ENCODE measurements around the gene TMEM125.

TMEM125 gene

GRCh38 chr1:43293896-43294760 lies 24.3 kb downstream of the TMEM125 start:
- peak; percentile 75 for DNase-seq (ENCODE audit: low read depth)

- DNase-seq (ENCODE audit: low read depth), result no peak
Measured at GRCh38 chr1:43294761-43295160, 25.0 kb downstream of the TMEM125 start.

GRCh38 chr1:43296207-43296606 lies 26.4 kb downstream of the TMEM125 start:
- peak; percentile 52 for DNase-seq (ENCODE audit: low read depth)

GRCh38 chr1:43298055-43298454 lies 28.3 kb downstream of the TMEM125 start:
- DNase-seq (ENCODE audit: low read depth), result no peak

GRCh38 chr1:43299101-43299500 lies 29.3 kb downstream of the TMEM125 start:
- DNase-seq (ENCODE audit: low read depth), result no peak

GRCh38 chr1:43300378-43301094 lies 30.8 kb downstream of the TMEM125 start, which contains the start of gene TIE1:
Gene TIE1 (plus strand): TSS chr1:43300982. CDS start chr1:43301072, 90 bp downstream.
- DNase-seq (ENCODE audit: low read depth), result no peak

GRCh38 chr1:43302201-43302600 lies 32.4 kb downstream of the TMEM125 start:
- no peak for DNase-seq (ENCODE audit: low read depth)

GRCh38 chr1:43302721-43303470 lies 33.1 kb downstream of the TMEM125 start:
- no peak for DNase-seq (ENCODE audit: low read depth)

GRCh38 chr1:43303471-43304313 lies 33.9 kb downstream of the TMEM125 start:
- no peak for DNase-seq (ENCODE audit: low read depth)

GRCh38 chr1:43304314-43304681 lies 34.5 kb downstream of the TMEM125 start:
- DNase-seq (ENCODE audit: low read depth), result no peak

- no peak for DNase-seq (ENCODE audit: low read depth)
Measured at GRCh38 chr1:43304771-43305300, 35.1 kb downstream of the TMEM125 start.

GRCh38 chr1:43305461-43305860 lies 35.7 kb downstream of the TMEM125 start:
- DNase-seq (ENCODE audit: low read depth), result no peak

GRCh38 chr1:43305926-43306687 lies 36.3 kb downstream of the TMEM125 start:
- no peak for DNase-seq (ENCODE audit: low read depth)

GRCh38 chr1:43306688-43307457 lies 37.1 kb downstream of the TMEM125 start:
- DNase-seq (ENCODE audit: low read depth), result no peak

GRCh38 chr1:43307458-43308158 lies 37.8 kb downstream of the TMEM125 start:
- DNase-seq (ENCODE audit: low read depth), result no peak

- DNase-seq (ENCODE audit: low read depth), result no peak
Measured at GRCh38 chr1:43308635-43309404, 39.0 kb downstream of the TMEM125 start.

GRCh38 chr1:43309405-43310025 lies 39.7 kb downstream of the TMEM125 start:
- DNase-seq (ENCODE audit: low read depth), result no peak

- DNase-seq (ENCODE audit: low read depth), result no peak
Measured at GRCh38 chr1:43311521-43311920, 41.7 kb downstream of the TMEM125 start.
